Amniotic stem cell (primary cell): ENCODE data around the gene LETM1.

Experiments used
- DNase-seq: peaks from one replicate; lab custom pipeline; 2025; lab: John Stamatoyannopoulos, UW

The LETM1 gene

DNA sequence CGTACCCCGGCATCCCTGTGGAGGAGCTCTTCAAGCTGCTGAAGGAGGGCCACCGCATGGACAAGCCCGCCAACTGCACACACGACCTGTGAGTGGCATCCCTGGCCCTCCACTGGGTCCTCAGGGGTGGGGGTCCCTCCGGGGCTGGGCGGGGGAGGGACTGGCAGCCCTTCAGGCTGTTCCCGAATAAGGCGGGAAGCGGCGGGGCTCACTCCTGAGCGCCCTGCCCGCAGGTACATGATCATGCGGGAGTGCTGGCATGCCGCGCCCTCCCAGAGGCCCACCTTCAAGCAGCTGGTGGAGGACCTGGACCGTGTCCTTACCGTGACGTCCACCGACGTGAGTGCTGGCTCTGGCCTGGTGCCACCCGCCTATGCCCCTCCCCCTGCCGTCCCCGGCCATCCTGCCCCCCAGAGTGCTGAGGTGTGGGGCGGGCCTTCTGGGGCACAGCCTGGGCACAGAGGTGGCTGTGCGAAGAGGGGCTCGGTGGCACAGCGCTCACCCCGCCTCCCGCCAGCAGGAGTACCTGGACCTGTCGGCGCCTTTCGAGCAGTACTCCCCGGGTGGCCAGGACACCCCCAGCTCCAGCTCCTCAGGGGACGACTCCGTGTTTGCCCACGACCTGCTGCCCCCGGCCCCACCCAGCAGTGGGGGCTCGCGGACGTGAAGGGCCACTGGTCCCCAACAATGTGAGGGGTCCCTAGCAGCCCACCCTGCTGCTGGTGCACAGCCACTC lies 49.2 kb downstream of the LETM1 start:
- no peak for DNase-seq

DNA sequence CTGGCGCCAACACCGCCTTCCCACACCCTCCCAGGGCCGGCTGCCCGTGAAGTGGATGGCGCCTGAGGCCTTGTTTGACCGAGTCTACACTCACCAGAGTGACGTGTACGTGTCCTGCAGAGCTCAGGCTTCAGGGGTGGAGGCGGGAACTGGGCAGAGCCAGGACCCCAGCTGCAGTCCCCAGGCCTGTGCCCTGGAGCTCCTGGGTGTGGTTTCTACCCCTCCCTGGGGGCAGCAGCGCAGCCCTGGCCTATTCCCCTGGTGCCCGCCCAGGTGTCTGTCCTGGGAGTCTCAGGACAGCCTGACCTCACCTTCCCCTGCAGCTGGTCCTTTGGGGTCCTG lies 49.8 kb downstream of the LETM1 start:
- DNase-seq, result no peak

DNA sequence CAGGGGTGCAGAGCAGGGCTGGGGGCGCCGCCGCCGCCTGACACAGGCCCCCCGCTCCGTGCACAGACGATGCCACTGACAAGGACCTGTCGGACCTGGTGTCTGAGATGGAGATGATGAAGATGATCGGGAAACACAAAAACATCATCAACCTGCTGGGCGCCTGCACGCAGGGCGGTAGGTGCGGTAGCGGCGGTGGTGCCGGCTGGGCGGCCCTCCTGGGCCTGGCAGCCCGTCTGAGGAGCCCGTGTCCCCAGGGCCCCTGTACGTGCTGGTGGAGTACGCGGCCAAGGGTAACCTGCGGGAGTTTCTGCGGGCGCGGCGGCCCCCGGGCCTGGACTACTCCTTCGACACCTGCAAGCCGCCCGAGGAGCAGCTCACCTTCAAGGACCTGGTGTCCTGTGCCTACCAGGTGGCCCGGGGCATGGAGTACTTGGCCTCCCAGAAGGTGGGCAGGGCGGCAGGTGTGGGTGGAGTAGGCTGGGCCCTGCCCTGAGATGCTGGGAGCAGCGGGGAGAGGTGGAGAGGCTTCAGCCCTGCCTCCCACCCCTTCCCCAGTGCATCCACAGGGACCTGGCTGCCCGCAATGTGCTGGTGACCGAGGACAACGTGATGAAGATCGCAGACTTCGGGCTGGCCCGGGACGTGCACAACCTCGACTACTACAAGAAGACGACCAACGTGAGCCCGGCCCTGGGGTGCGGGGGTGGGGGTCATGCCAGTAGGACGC lies 50.3 kb downstream of the LETM1 start:
- DNase-seq, result no peak

DNA sequence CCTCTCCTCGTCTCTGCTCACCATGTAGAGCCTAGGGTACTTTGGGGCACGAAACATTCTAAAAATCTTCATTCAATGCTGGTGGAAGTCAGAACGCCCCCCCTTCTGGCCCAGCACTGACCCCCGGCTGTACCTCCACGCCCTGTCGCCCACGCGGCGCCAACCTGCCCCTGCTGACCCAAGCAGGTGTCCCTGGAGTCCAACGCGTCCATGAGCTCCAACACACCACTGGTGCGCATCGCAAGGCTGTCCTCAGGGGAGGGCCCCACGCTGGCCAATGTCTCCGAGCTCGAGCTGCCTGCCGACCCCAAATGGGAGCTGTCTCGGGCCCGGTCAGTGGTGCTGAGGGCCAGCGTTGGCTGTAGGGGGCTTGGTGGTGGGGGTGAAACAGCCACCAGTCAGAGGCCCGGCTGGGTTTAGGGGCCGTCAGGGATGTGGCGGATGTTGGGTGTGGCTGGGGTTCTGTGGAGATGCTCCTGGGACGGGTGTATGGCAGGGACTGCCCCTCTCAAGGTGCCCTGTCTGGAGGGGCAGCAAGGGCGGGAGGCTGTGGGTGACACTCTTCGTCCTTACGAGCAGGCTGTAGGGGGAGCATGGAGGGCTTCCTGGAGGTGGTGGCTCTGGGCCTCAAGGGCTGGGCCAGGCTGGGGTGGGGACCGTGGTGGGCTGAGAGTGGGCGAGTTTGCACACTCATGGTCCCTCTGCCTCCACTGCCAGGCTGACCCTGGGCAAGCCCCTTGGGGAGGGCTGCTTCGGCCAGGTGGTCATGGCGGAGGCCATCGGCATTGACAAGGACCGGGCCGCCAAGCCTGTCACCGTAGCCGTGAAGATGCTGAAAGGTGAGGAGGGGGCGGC lies 51.1 kb downstream of the LETM1 start:
- no peak for DNase-seq

DNA sequence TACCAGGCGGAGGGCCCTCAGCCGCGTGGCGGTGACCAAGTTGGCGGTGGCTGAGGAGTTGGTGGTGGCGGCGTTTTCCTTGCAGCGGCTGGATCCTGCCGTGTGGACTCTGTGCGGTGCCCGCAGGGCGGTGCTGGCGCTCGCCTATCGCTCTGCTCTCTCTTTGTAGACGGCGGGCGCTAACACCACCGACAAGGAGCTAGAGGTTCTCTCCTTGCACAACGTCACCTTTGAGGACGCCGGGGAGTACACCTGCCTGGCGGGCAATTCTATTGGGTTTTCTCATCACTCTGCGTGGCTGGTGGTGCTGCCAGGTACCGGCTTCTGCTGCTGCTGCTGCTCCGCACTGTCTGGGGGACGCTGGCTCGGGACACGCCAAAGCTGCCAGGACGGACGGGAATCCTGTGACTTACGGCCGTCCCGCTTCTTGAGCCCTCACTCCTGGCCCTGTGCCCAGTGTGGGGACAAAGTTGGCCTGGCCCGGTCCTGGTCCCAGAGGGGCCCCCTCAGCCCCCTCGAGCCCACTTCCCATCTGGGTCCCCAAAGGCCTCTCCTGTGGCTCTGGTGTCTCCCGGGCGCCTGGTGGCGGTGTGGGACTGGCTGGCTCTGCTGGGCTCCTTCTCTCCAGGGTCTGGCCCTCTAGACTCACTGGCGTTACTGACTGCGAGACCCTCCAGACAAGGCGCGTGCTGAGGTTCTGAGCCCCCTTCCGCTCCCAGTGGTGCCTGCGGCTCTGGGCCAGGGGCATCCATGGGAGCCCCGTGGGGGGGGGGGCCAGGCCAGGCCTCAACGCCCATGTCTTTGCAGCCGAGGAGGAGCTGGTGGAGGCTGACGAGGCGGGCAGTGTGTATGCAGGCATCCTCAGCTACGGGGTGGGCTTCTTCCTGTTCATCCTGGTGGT lies 52.2 kb downstream of the LETM1 start:
- no peak for DNase-seq

DNA sequence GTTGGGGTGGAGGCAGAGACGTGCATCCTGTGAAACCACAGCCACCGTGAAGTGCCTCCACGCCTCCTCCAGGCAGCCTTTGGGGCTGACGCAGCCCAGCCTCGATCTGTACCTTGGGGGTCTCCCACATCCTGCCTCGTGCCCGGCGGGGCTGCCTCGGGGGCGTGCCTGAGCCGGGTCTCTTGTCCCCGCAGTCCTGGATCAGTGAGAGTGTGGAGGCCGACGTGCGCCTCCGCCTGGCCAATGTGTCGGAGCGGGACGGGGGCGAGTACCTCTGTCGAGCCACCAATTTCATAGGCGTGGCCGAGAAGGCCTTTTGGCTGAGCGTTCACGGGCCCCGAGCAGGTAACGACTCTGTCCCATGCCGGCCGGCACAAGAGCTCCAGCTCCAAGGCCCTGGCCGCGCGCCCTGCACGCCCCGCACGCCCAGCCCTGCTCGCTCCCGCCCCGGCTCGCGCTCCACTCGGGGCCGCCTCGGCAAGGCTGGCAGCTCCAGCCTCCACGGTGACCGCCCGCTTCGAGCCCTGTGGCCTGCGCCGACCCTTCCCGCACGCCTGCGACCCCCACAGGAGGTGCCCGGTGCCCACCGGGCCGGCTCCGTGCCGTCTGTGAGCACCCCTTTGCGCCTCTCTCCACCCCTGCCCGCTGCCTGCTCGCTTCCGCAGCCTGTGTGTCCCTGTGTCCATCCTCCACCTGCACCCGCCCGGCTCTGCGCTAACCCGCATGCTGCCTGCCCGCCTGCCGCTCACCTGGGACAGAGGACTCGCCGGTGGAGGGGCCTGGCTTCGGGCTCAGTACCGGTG lies 53.0 kb downstream of the LETM1 start:
- DNase-seq, result no peak

DNA sequence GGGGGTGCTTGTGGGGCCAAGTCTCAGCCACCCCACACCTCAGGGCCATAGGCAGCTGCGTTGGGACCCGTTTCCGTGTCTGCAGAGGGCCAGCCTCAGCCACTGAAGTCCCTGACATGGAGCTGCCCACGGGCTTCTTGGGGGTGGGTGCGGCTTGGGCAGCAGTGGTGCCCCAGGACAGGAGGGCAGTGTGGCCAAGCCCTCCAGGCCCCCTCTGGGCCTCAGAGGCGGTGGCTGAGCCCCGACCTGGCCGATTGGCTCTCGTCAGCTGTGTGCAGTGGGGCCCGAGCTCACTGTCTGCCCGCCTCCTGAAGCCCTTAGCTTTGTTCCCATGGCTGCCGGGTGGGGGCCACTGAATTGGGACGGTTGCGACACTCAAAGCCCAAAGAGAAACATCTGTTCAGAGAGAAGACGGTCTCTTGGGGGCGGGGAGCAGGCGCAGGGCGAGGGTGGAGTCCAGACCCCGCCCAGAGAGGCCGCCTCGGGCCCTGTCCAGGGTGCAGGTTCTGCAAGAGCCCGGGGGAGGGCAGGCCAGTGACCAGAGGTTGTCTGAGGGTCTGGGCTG lies 53.7 kb downstream of the LETM1 start:
- no peak for DNase-seq

DNA sequence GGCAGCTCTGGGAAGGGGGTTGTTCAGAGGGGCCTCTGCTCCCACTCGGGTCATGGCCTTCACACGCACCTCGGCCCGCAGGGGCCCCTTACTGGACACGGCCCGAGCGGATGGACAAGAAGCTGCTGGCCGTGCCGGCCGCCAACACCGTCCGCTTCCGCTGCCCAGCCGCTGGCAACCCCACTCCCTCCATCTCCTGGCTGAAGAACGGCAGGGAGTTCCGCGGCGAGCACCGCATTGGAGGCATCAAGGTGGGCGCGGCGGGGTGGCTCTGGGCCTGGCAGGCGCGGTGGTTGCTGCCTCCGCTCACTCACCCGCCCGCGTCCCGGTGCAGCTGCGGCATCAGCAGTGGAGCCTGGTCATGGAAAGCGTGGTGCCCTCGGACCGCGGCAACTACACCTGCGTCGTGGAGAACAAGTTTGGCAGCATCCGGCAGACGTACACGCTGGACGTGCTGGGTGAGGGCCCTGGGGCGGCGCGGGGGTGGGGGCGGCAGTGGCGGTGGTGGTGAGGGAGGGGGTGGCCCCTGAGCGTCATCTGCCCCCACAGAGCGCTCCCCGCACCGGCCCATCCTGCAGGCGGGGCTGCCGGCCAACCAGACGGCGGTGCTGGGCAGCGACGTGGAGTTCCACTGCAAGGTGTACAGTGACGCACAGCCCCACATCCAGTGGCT lies 54.5 kb downstream of the LETM1 start:
- DNase-seq, result no peak

DNA sequence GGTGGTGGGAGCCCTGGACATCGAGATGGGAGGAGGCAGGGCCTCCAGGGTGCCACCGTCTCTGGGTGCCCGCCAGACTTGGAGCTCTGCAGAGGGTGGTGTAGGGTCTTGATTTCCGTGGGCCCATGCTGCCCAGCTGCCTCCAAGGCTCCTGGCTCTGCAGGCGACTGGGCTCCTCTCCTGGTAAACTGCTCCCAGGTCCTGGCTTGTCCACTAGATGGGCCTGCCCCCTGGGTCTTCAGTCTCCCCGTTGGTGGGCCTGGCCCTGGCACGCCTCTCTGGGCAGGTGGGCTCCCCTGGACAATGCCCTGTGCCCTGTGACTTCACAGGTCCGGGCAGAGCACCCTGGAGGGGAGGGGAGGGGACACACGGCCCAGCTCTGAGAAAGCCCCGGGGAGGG lies 55.2 kb downstream of the LETM1 start:
- no peak for DNase-seq

DNA sequence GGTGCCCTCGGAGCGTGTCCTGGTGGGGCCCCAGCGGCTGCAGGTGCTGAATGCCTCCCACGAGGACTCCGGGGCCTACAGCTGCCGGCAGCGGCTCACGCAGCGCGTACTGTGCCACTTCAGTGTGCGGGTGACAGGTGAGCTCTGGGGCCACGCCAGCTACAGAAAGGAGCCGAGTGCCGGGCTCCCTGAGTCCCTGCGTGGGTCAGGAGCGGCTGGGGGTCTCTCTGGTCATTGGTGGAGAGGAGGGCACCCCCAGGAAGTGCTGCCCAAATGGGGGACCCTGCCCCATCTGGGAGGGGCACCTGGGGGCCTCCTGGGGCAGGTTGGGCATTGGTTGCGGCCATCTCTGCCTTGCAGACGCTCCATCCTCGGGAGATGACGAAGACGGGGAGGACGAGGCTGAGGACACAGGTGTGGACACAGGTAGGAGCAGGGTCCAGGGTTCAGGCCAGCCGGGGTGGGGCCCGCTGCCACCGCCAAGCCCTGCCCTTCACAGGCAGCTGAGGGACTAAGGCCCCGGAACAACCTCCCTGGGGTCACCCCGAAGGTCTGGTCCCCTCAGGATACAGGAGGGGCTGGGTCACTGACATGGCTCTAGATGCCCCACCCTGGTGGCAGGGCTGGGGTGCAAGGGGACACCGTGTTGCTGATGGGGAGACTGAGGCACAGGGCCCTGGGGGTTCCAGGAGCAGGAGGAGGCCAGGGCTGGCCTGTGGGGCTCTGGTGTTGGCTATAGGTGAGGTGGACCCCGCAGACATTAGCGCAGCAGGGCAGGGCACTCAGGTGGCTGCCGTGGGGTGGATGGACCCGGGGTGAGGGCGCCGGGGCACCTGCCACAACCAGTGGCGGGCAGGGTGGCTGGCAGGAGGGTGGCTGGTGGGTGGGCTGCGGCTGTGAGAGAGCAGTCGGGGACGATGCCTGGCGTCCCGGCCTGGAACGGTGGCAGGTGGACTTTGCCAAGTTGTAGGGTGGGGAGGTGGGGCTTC lies 56.3 kb downstream of the LETM1 start:
- DNase-seq, result no peak

DNA sequence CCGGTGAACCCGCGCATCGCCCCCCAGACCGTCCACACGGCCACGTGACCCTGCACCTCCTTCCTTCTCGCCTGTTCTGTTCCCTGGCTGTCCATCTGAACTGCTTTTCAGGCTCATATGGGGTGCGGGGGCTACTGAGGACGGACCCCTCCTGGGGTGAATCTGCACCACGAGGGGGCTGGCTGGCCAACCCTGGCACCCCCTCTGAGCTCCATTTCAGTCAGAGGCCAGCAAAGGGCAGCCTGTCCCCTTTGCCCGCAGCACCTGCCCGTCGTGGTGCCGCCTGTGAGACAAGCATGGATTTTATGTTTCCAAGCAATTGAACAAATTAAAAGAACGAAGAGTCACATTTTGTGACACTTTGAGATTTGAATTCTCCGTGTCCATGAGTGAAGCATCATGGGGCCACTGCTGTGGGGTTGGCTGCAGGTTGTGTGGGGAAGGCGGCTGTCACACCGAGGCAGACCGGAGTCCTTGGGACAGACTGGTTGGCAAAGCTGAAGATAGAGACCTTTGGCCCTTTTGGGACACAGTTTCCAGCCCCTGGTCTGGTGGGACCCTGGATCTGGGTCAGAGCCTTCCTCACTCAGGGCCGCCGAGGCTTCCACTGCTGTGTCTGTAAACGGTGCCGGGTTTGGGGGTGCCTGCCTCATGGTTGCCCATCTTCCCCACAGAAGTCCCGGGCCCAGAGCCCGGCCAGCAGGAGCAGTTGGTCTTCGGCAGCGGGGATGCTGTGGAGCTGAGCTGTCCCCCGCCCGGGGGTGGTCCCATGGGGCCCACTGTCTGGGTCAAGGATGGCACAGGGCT lies 57.2 kb downstream of the LETM1 start:
- no peak for DNase-seq

DNA sequence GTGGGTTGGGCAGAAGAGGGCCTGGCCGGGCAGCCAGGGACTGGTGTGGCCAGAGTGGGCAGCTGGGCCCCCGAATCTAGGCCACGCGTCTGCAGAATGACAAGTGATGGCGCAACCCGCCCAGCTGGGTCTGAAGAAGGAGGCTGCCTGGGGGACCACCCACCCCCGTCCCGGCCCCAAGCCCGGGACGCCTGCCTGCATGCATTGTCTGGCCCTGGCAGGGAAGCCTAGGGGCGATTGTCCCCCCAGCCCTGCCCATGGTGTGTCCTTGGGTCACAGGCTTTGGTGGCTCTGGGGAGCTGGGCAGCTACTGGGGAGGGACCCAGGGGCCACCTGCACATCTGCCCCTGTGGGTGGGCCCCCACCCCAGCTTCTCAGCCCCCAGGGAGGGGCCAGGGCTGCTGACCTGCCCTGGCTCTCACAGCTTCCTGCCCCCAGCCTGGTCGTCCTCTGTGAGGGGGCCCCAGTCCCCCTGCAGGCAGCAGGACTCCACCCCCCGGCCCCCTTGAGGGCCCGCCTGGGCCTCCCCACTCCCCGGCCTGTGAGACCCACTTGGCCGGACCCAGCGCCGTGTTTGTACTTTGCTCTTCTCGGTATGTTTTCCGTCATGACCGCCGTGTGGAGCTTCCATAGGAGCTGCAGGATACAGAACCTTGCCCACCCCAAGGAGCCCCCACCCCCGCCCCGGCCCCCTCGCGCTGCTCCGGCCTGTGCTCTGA lies 57.9 kb downstream of the LETM1 start:
- no peak for DNase-seq

DNA sequence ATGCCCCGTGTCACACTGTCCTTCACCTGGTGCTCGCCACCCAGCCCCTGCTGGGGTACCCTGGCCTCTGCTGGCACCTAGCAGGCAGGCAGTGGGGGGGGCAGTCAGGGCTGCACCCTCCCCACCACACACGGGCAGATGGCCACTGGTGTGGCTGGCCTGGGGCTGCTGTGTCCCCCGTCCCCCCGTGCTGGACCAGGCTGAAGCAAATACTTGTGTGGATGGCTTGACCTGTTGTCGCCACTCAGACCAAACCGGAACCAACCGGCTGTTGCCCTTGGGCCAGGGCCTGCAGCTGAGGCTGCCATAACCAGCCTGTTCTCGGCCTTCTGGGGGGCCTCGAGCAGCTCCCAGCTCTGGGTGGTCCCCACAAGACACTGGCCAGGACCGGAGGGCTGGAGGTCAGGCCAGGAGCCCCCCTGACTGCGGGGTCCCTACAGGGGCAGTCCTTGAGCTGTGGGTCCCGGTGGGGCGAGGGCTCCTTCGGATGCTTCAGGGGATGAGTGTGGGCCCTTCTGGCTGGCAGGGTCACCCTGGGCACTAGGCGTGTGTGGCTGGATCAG lies 58.6 kb downstream of the LETM1 start:
- DNase-seq, result no peak

DNA sequence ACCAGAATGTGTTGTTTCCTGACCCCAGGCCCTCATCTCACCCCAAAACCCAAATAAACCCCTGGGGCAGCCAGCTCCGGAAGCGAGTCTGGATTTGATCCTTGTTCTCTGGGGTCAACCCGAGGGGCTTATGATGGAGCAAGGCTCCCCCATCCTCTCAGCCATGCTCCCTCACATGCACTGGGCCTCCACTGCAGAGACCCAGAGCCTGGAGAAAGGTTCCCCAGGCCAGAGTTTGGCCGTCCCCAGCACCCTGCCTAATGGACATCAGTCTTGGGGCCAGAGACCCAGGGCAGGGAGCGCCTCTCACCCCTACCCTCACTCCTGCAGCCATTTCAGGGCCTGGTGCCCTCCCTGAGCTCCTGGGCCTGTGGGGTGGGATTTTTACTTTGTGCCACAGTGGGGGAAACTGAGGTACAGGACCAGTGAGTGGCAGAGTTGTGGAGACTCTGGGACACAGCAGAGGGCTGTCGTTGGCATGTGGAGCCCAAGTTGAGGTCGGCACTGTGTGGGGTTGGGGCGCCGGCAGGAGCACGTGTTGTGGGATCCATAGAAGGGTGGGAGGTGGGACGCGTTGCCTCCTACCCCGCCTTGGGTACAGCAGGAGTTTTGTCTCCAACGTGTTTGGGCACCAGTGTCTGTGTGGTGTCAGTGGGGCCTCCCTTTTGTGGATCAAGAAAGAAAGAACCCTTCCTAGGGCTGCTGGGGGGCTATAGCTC lies 59.3 kb downstream of the LETM1 start:
- no peak for DNase-seq

DNA sequence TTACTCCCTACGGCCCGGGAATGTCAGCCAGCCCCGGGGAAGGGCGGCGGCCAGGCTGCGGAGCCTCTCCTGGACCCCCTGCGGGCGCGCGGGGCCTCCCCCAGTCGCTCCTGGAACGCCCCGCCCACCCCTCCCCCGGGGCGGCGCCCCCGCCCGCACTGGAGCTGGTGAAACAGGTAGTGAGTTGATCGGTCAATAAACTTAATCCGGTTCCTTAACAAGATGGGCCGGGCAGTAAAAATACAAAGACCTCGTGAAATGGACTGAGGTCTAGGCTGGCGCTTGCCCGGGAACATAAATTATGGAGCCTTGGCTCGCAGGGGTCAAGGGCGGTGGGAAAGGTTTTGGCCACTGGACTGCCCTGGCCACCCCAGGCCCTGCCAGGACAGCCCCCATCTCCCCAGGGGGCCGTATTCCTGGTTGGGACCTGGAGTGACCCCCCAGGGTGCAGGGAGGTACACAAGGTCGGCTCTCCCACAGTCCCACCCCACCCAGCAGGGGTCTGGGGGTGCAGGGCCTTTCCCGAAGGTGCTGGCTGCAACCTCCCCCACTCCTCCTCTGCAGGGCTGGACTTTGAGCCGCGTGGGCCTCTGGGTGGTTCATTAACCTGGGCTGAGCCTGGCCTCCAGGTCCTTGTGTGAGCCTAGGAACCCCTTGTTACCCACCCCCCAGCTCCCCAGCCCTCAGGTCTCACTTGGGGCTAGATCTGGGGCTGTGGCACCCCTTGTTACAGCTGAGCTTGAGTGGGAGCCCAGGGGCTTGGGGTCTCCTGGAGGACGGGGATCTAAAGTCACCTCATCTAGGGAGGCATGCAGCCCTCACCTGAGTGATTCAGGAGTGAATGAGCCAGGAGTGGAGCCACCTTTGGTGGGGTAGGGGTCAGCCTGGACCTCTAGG lies 60.4 kb downstream of the LETM1 start:
- no peak for DNase-seq
